GM23248 (cell line): Measurements from ENCODE around the gene CTSO.

Experiments used
- EZH2 ChIP-seq: fragments of 200-600 bp; sonication (generic); IDR thresholded peaks from 2 replicates; pipeline ENCODE4 v1.6.1; 2018; ENCODE audit warnings: antibody characterized with exemption, mild to moderate bottlenecking; ENCODE audit not compliant: insufficient read depth, poor library complexity, severe bottlenecking
- EZH2phosphoT487 ChIP-seq: fragments of 200-600 bp; sonication (generic); IDR thresholded peaks from 2 replicates; pipeline ENCODE4 v1.6.1; 2018; ENCODE audit warnings: antibody characterized with exemption, moderate library complexity, mild to moderate bottlenecking, low read depth; ENCODE audit not compliant: insufficient read depth

DNA sequence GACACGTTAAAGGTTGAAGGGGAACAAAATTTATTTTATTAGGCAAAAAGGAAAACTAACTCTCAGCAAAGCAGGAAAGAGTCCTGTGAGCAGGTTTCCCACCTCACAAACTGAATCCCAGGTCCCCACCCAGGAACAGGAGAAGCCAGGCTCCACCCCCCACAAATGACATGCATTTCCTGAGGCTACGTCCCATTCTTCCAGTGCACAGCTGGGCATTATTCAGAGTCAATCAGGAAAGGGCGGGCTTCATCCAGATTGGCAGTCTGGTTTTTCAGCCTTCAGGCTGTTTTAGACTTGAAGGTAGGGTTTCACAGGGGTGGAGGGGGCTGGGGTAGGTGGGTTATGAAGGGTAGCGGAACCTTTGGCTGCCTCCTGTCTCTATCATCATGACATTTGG, 75.7 kb downstream of the CTSO start:
- TF ChIP-seq EZH2phosphoT487: no peak
- TF ChIP-seq EZH2: no peak
